ENCODE data around the gene RABGAP1L. TPM values are rescaled to one million over a fixed set of nuclear protein-coding genes. Genes with fewer than 3 reads are reported as not detected.

The RABGAP1L gene
- total and polyA plus RNA-seq, 10 of the 15 experiments (the other 5 are each of a cell fraction or from before 2014, with no cell fraction given): 5.8 to 194 (median 113) TPM

- H3K4me3 ChIP-seq: no peak overlapping the region
- TF ChIP-seq SMC3 (IDR thresholded peaks at IDR 0.05; ENCODE audit: borderline replicate concordance, low read length) (peak; percentile 47; the same call in 1 of the 2 replicates), FOS (IDR thresholded peaks at IDR 0.05; ENCODE audit: borderline replicate concordance, extremely low read depth, insufficient read length) (no peak), RAD21 (IDR thresholded peaks at IDR 0.05; ENCODE audit: insufficient read depth, low read depth, low read length) (peak; percentile 45), CTCF (IDR thresholded peaks at IDR 0.05 in 2 of 3, conservative IDR thresholded peaks at IDR 0.05 in 1 of 3; ENCODE audit: control insufficient read depth in 2 of 3, extremely low read depth in 1 of 3, insufficient read depth in 1 of 3, low read depth in 3 of 3, low read length in 3 of 3) (peak; percentile 44 to 49 (median 46); a peak in 5 of 6 replicates), E2F8 (IDR thresholded peaks at IDR 0.05; ENCODE audit: low read depth, partially characterized antibody) (no peak), ZNF24 (IDR thresholded peaks at IDR 0.05) (no peak), TARDBP (IDR thresholded peaks at IDR 0.05; ENCODE audit: borderline replicate concordance) (no peak), KLF5 (IDR thresholded peaks at IDR 0.05; ENCODE audit: partially characterized antibody) (no peak), CREB1 (IDR thresholded peaks at IDR 0.05; ENCODE audit: low read depth) (no peak), ATF2 (IDR thresholded peaks at IDR 0.05; ENCODE audit: low read length) (no peak), ELK1 (IDR thresholded peaks at IDR 0.05; ENCODE audit: low read depth, low read length) (no peak), SMARCA5 (IDR thresholded peaks at IDR 0.05) (no peak), CBX5 (IDR thresholded peaks at IDR 0.05; ENCODE audit: low read depth) (no peak)
- no peaks in the 10 kb centered on the region for H3K9me3 ChIP-seq (replicated peaks; ENCODE audit: control insufficient read depth, insufficient read depth, low read length)
- H3K4me2 ChIP-seq (ENCODE audit: control insufficient read depth, insufficient read depth): no peak overlapping the region
- intact Hi-C loops (cut with micrococcal nuclease; ENCODE audit: unreplicated experiment): loop anchor here (1.0 kb wide), 2 partner anchors 468 to 486 kb away; no protein-coding TSS in a partner anchor
- H4K20me1 ChIP-seq (ENCODE audit: control insufficient read depth, insufficient read depth): no peaks in the 10 kb centered on the region; the same call in 1 of the 2 replicates
- DNase-seq (ENCODE audit: low read depth, low spot score): no peak
- SMC1A ChIA-PET (ENCODE audit: uncharacterized antibody, unreplicated experiment): interaction anchor here (1.5 kb wide), 1 partner anchor 468 kb away, joined by 3 read pairs; no protein-coding TSS in a partner anchor
- peak; percentile 61 for FAIRE-seq
- CTCF ChIA-PET: interaction anchor here (0.6 to 1.9 kb wide), 5 partner anchors 14 to 584 kb away, joined by 3 to 14 read pairs (median 4); no protein-coding TSS in a partner anchor
- H3K9ac ChIP-seq (ENCODE audit: control insufficient read depth, insufficient read depth, low read length): no peak overlapping the region
- in situ Hi-C loops (cut with MboI): no loop called here
- H3K79me2 ChIP-seq (ENCODE audit: control insufficient read depth, insufficient read depth, low read length): no peaks in the 10 kb centered on the region
- POLR2A ChIA-PET: no interaction called here
- RAD21 ChIA-PET (ENCODE audit: unreplicated experiment): interaction anchor here (1.0 kb wide), 2 partner anchors 15 to 485 kb away, joined by 3 read pairs; no protein-coding TSS in a partner anchor
- WGBS (ENCODE audit: insufficient coverage, insufficient replicate concordance, low lambda C conversion rate, missing lambda C conversion rate): 40% methylated on average over 1 of the region's 1 CpG
- H3K36me3 ChIP-seq (ENCODE audit: control insufficient read depth in 2 of 2, insufficient read depth in 2 of 2, low read length in 1 of 2): peaks cover 0 to 9% of the 10 kb centered on the region in 2 experiments; a peak in 2 of 4 replicates
- peak; percentile 88 for ATAC-seq
- no peaks in the 10 kb centered on the region for H3K4me1 ChIP-seq (ENCODE audit: control insufficient read depth, insufficient read depth, low read length)
- no peaks in the 10 kb centered on the region for H3K27me3 ChIP-seq (replicated peaks in 1 of 2; ENCODE audit: control insufficient read depth in 2 of 2, insufficient read depth in 2 of 2, low read length in 1 of 2)
- H2AFZ ChIP-seq (ENCODE audit: control insufficient read depth, low read depth, low read length): no peak overlapping the region
- BruUV-seq (replicated peaks): no TSS peak
- no peak overlapping the region for H3K27ac ChIP-seq (ENCODE audit: control insufficient read depth, insufficient read depth)
These were observed 98.8 kb downstream of the RABGAP1L start for GRCh38 chr1:174258148-174258550.

Data from GM12878 (cell line).